ENCODE results near the gene FOXF1.

Gene FOXF1

GRCh38 chr16:86510465-86511261, at the start of gene FOXF1:
Gene FOXF1 (plus strand): TSS chr16:86510527. CDS start chr16:86510570, 43 bp downstream.
- no peak for DNase-seq

- no peak for DNase-seq
Observed at GRCh38 chr16:86461037-86461436, 49.3 kb upstream of the FOXF1 start.

- DNase-seq: no peak
Observed at GRCh38 chr16:86462334-86463084, 47.8 kb upstream of the FOXF1 start.

- DNase-seq: no peak
Observed at GRCh38 chr16:86464044-86464443, 46.3 kb upstream of the FOXF1 start.

GRCh38 chr16:86465434-86465833, 44.9 kb upstream of the FOXF1 start:
- no peak for DNase-seq

GRCh38 chr16:86466696-86467406, 43.5 kb upstream of the FOXF1 start:
- DNase-seq: no peak

GRCh38 chr16:86467490-86467889, 42.8 kb upstream of the FOXF1 start:
- no peak for DNase-seq

- no peak for DNase-seq
Observed at GRCh38 chr16:86470964-86471363, 39.4 kb upstream of the FOXF1 start.

GRCh38 chr16:86471896-86472295, 38.4 kb upstream of the FOXF1 start:
- no peak for DNase-seq

GRCh38 chr16:86472366-86472765, 38.0 kb upstream of the FOXF1 start:
- no peak for DNase-seq

GRCh38 chr16:86476956-86477534, 33.3 kb upstream of the FOXF1 start:
- DNase-seq: no peak

- no peak for DNase-seq
Observed at GRCh38 chr16:86477642-86478041, 32.7 kb upstream of the FOXF1 start.

- no peak for DNase-seq
Observed at GRCh38 chr16:86478779-86479178, 31.5 kb upstream of the FOXF1 start.

GRCh38 chr16:86479419-86479818, 30.9 kb upstream of the FOXF1 start:
- DNase-seq: no peak

GRCh38 chr16:86480444-86480843, 29.9 kb upstream of the FOXF1 start:
- no peak for DNase-seq

GRCh38 chr16:86481607-86482006, 28.7 kb upstream of the FOXF1 start:
- DNase-seq: no peak

- no peak for DNase-seq
Observed at GRCh38 chr16:86484240-86484639, 26.1 kb upstream of the FOXF1 start.

- no peak for DNase-seq
Observed at GRCh38 chr16:86485746-86486145, 24.6 kb upstream of the FOXF1 start.

GRCh38 chr16:86490859-86491639, 19.3 kb upstream of the FOXF1 start:
- DNase-seq: no peak

GRCh38 chr16:86491640-86492023, 18.7 kb upstream of the FOXF1 start:
- DNase-seq: no peak

- DNase-seq: no peak
Observed at GRCh38 chr16:86492267-86492960, 17.9 kb upstream of the FOXF1 start.

Data from kidney glomerular epithelial cell (primary cell).